SHP77 (cell line): ENCODE results near the gene GPR26.

Experiments used
- DNase-seq, 2 experiments: peaks; one replicate each; lab custom pipeline; 2025; lab: John Stamatoyannopoulos, UW

GPR26 gene

DNA sequence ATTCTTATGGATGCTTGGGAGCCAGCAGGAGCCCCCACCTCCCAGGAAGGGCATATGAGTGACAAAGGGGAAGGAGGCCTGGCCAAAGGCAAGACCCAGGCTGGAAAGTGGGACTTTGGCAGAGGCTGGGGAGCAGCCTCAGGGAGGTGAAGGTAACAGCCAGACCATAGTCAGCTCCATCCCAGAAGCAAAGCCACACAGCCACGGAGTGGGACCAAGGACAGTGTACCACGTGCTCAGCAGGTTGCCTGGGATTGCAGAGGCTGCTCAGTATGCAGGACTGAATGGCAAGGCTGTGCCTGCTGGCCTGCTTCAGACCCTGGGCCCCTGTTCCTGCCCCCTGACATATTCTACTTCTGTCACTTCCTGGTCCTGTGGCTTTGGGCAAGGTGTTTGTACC is 17.6 kb upstream of the GPR26 start:
- no peak for DNase-seq

DNA sequence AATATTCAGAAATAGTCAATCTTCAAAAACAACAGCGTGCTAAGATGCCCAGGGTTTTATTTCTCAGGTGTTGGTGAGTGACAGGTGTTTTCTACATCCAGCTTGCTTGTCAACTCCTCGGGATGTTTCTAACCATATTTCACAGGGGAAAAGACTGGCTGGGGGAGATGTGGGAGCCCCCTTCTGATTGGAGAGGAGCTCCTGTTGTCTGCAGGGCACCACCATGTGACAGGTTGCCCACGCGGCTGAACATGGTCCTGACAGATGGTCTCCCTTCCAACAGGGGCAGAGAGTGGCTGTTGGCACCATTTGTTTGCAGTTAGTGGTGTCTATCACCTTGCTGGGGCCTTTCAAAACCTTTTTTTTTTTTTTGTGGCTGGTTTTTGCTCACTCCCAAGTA is 16.5 kb upstream of the GPR26 start:
- no peak for DNase-seq

DNA sequence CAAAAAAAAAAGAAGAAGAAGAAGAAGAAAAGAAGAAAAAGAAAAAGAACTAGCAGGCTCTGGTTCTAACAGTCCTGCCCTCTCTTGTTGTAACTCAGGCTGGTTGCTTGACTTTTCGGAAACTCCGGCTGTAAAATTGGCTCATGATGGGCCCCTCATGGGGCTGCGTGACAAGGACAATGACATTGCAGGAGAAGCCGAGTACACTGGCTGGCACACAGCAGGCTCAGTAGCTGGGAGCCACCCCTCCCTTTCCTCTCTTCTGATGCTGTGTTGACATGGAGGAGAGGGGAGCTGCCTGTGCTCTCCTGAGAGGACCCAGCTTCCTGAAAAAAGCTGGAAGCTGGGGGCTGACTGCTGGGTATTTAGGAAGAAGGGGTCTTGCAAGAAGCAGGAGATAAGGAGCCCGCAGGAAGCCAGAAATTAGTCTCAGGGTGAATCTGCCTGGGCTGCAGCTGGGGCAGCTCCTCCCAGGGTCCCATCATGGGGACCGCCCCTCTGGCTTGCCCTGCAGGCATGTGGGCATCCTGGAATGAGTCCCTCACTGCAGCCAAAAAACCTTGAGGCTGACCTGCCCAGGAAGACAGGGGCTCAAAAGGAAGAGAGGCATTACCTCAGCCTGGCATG is 14.6 kb upstream of the GPR26 start:
- no peak for DNase-seq

DNA sequence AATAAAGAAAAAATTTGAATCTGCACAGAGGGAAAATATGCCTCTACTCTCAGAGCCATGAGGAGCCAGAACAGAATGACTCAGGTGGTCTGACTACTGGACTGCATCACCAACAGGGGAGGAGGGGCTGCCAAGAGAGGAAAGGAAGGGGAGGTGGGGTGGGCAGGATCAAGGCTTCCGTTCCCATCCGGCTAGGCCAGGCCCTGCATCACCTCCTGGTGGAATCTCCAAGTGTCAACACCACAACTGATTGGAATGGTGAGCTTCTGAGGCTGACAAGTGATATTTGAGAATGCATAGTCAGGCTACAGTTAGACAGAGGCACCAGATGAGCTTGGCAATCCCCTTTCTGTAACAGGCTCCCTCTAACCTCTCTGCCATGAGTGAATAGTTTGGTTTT is 10.4 kb upstream of the GPR26 start:
- DNase-seq, result no peak

DNA sequence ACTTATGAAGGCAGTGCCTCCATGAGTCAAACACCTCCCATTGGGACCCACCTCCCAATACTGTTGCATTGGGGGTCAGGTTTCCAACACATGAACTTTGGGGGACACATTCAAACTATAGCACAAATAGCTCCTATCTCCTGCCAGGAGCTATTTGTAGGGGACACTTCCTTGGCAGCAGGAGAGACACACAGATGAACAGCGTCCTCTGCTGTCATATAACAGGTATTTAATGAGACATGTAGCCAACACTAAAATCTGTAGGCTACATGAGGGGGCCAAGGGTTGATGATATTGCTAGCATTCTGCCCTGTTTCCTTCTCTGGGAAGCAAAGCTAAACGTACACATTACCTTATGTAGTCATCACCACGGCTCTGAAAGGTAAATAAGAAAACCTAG is 2.6 kb upstream of the GPR26 start:
- no peak for DNase-seq

DNA sequence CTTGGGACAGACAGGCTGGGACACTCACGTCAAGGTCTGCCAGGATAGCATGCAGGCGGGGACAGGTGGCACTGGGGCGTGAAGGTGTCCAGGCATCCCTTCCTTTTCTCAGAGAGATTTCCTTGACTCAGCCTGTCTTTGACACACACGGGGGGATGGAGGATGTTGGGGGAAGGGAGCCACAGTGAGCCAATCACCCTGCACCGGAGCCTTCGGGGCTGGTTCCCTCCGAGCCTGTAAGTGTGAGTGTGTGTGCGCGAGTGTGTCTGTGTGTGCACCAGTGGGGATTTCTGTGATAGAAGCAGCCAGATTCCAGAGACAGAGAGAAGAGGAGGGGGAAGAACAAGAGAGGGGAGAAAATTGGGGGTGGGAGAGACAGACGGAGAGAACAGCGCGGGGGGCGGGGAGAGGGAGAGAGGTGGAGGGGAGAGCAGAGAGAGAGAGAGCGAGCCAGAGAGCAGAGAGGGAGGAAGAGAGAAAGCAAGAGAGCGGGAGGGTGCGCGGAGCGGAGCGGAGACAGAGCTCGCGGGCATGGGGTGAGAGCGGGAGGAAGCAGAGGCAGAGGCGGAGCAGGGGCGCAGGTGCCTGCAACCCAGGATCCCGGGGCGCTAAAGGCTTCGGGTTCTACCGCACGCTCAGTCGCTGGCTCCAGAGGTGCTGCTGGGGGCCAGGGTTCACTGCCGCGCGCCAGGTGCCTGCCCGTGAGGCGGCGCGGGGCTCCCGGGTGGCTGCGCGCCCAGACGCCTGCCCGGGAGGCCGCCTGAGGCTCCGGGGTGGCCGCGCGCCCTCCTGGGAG is 466 bp upstream of the GPR26 start:
- DNase-seq, result no peak

DNA sequence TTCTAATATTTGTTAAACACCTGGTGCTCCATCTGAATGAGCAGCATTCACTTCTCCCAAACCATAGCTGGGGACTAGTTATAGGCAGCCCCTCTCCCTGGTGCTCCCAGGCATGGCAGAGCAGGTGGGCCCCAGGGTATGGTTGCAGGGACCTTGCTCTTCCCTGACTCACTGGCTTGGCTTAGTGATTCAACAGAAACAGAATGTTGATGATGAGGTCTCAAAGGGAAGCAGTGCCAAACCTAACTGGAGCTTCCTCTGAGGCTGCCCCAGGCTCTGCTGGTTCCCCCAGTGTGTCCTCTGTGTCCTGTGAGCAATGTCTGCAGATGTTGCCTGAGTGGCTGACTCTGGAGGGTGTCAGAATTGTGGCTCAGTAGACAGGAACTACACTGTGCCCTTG is 3.7 kb downstream of the GPR26 start:
- DNase-seq, result no peak

DNA sequence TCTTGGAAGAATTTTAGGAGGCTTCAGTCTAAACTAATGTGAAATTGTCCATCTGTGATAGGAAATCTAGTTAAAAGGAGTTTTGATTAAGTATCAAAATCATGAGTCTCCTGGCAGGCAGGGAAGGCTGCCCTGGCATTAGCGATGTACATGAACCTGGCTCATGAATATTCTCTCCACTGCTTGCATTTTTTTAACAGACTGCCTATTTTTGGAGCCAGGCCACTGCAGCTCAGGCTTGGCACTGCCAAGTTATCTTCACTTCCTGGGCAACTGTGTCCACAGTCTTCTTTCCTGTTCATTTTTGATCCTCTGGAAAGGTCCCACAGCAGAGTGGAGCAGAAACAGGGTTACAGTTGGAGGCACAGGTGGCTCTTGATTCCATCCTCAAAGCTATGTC is 7.0 kb downstream of the GPR26 start:
- no peak for DNase-seq

DNA sequence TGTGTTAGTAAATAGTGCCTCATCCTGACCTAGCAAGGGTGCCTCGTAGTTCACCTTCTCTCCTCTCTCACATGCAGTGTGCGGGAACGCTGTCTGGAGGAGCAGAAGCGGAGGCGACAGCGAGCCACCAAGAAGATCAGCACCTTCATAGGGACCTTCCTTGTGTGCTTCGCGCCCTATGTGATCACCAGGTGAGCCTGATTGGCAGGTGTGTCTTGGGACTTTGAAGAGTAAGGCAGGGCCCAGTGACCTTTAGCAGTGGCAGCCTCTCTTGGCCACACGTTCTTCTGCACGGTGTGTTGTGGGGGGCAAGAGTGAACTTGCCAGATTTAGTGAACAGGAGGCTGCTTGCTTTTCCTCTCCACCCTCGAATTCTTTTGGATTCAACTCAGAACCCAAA is 8.6 kb downstream of the GPR26 start:
- DNase-seq, result no peak

DNA sequence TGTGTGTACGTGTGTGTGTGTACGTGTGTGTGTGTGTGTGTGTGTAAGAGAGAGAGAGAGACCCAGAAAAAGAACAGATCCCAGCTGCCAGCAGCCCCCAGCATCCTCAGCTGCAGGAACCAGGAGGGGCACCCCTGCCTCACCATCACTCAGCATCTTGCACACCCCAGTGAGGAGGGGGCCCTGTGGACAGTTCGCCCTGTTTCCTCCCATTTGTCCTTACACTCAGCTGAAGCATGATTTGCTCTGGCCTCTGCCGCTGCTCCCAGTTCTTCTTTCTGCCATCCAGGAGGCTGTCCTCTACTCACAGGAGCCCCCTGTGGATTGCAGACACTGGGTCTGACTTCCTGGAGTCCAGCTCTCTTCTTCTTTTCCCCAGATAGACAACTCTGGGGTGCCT is 9.7 kb downstream of the GPR26 start:
- DNase-seq, result no peak

DNA sequence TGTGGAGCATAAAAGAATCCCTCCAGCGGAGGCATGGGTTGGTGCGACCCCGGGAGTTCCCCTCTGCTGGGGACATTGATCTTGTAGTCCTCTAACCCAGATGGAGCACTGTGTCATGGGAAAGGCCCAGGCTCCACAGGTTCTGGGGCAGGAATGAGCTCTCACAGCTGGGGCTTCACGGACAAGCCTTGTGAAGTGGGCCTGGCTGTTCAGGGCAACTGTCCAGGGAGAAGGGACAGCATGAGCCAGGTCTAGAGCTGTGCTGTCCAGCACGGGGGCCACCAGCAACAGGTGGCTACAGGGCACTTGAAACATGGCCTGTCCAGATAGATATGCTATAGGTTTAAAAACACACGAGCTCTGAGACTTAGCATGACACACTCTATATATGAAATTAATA is 11.4 kb downstream of the GPR26 start:
- no peak for DNase-seq

DNA sequence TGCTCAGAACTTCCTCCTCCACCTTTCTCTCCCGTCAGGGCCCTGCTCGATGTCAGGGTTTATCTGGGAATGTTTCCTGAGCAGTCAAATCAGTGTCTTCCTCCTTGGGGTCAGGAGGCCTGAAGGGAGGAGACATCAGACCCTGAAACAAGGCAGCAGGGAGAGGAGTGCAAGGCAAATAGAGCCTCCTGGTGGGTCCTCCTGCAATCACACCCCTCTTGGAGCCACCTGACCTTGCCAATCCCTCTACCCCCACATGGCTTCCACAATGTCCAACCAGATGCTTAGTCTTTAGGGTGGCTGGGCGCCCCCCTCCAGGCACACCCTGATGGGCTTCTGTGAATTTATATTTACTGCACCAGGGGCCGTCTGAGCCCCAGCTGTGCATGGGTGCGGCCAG is 12.2 kb downstream of the GPR26 start:
- no peak for DNase-seq

DNA sequence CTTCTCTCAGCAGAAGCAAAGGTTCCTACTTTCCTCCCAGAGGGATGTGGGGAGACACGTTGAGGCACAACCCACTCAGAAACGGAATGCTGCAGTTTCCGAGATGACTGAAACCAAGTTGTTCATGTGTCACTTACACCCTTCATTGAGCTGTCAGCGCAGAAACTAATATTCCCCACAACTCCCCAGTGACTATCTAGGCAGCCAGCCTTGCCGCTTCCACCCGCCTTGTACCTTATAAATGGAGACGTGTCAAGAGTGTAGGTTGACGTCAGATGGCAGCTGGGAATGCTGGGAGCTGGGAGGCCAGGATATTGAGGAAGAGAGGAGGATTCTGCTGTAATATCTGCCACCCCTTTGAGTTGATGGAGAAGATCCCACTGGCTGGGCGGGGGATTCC is 15.1 kb downstream of the GPR26 start:
- no peak for DNase-seq

DNA sequence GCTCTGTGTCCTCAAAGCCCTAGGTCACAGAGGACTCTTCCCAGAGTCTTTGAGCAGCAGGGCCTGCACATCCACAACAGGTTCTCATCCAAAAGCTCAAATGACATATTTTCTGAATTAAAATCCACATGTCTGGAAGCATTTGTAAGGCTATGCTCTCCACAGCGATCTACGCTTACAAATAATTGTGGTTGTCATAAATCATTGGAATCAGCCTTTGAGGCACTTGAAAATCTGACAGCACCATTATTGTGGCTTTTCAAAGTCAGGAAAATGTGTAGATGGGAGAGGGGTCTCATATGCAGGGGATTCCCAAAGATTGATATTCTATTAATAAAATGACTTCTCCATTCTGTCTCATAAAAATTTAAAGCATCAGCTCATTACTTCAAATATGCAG is 16.3 kb downstream of the GPR26 start:
- DNase-seq, result no peak

DNA sequence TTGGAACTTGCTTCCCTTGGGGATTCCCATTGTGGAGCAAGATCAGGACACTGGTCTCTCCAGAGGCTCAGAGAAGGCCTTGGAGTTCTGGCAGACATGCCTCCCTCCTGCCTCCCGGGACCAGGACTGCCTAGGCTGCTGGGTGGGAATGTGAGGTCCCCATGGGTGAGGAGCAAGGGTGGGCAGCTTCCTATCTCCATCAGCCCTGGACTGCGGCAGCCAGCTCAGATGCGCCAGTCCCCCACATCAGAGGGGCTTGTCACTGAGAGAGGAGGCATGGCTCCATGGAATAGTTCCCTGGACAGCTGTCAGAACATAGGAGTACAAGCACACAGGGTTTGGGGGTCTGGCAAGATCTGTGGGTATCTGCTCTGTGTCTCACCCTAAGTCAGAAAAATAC is 17.3 kb downstream of the GPR26 start:
- DNase-seq, result no peak

DNA sequence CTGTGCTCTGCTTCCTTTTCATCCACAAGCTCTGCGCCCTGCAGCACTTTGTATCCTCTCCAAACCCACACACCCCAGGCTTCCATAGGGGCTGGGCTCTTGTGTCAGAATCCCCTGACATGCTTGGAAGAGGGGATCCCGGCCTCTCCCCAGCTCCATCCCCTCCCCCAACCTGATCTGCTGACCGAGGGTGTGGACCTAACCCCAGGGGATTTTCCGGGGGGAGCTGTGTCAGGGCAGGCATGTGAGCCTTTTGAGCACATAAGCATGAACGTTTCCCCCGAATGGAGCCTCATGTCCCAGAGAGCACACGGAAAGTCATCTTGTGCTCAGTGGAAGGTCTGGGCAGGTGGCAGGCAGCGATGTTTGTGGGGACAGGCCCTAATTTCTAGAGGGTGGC is 17.7 kb downstream of the GPR26 start:
- DNase-seq, result no peak

DNA sequence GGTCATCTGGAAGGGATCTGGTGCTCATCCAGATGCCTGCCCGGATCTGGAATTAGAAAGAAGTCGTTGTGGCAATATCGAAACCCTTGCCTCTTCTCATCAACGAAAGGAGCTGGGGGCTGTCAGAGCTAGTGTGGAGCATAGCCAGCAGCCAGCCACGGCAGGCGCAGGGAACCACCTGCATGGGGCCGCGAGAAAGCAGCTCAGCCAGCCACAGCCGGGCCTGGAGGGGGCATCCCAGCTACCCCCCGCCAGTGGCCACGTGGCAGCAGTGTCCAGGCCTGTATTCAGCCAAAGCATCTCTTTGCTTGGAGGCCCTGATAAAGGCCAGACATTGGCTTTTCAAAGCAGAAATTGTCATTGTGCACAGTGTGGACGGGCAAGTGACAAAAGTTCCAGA is 19.1 kb downstream of the GPR26 start:
- no peak for DNase-seq

DNA sequence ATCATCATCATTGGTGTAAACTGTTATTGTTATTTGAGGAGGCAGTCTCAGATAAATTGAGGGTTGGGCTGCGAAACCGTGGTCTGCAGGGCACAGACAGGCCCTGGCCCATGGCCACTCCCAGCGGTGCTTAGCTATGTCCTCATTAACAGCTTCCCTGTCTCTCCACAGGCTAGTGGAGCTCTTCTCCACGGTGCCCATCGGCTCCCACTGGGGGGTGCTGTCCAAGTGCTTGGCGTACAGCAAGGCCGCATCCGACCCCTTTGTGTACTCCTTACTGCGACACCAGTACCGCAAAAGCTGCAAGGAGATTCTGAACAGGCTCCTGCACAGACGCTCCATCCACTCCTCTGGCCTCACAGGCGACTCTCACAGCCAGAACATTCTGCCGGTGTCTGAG is 21.6 kb downstream of the GPR26 start:
- DNase-seq, result peak; percentile 1 to 7

DNA sequence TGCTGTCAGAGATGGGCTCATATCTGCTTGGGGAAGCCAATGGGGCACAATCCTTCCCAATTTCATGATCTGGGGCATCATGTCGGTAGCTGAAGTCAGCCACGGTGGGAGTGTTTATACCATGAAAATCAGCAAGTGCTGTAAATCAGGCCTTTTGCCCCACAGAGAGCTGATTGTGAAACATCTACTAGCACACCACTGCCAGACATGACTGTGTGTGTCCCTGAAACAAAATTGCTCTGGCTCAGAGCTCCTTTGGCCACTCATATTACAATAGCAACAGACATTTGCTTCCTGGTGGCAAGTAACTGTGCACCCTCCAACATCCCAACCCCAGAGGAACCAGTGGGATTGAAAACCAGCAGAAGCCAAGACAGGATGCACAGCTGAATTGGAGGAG is 23.7 kb downstream of the GPR26 start:
- DNase-seq, result no peak

DNA sequence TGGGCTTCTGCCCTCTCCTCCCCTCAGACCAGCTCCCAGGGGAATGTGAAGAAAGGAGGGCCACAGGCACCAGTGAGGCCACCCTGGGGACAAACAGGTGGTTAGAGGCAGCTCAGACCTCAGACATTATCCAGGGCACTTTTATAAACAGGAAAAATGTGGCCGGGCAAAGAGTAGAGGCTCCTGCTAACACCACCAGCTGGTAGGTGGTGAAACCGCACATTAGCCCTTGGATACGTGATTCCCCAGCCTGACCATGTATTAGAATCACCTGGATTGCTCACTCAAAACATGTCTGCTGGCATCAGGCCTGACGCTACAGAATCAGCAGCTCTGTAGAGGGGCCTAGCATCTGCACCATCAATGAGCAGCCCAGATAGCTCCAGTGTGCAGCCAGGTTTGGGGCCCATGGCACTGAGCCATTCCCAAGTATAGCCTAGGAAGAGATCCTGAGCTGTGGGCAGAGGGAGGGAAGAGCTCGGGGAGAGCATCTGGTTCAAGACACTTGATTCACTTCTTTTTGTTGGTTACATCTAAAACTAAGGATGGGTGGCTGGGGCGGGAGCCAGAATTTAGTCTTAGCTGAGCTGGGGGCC is 37.1 kb downstream of the GPR26 start:
- no peak for DNase-seq

DNA sequence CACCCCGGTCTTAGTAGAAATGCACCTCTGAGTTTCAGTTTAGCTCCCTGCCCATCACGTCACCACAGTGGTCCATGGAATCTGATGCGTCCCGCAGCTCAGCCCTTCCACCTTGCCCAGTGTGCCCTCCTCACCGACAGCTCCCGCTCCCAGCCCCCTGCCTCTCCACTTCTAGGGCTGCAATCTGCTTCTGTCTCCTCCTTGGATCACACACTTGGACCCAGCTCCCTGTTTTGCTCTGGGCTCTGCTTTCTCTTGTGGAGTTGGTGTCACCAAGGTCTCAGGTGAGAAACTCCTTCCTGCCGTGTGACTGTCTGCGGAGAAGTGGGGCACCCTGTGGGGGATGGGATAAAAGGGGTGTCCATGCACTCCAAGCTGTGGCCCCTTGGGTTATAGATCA is 37.9 kb downstream of the GPR26 start:
- DNase-seq, result no peak

DNA sequence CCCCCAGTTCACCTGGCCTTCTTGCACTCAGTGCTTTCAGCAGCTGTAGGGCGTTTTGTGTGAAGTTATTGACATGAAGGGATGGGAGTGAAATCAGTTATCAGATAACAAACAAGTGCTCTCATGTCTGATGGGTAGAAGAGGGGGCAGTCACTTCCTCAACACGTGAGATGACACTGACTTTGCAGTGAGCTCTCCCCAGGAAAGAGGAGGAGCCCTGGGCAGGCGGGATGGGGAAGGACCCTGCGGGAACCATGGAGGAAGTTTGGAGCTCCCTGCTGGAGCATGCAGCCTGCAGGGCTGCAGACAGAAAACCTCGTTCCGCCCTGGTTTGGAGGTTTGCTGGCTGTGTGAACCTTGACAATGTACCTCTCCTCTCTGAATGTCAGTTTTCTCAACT is 38.7 kb downstream of the GPR26 start:
- DNase-seq, result no peak

DNA sequence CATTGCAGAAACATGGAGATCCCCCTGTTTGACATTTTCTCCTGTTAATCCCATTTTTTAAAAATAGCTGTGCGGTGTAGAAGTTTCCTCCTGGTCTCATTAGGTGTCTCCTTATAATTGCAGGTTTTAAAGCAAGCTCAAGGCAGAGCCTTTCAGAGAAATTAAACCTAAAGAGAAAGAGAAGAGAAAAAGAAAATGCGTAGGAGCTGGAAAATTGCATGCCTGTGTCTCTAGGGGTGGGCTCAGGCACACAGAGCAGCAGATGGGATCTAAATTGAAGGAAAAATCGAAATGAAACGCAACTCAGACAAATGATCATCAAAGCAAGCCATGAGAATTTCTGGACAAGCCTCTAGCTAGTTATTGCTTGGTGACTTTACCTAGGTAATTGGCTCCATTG is 40.1 kb downstream of the GPR26 start:
- DNase-seq, result no peak

DNA sequence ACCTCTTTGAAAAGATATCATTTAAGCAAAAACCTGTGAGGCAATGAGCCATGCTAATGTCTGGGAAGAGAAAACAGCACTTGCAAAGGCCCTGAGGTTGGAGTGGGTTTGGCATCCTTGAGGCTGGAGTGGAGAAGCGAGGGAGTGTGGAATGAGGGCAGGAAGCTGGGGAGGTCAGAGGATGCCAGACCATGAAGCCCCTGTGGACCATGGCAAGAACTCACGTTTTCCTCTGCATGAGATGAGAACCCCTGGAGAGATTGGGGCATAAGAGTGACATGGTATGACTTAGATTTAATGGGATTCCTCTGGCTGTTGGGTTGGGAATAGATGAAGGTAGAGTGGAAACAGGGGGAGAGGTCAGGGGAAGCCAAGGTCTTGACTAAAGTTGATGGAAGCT is 49.4 kb downstream of the GPR26 start:
- no peak for DNase-seq
